ENCODE results near the gene TRIP11.

TRIP11 gene

GRCh38 chr14:91955168-91955567, 84.7 kb downstream of the TRIP11 start:
- DNase-seq (ENCODE audit: low read depth): no peak

GRCh38 chr14:91953170-91953985, 86.5 kb downstream of the TRIP11 start:
- no peak for DNase-seq (ENCODE audit: low read depth)

GRCh38 chr14:91947475-91948184, 92.2 kb downstream of the TRIP11 start, which contains the start of gene FBLN5:
TSS of gene FBLN5 (minus strand) at chr14:91947694. CDS start at chr14:91947229, 465 bp downstream.
- DNase-seq (ENCODE audit: low read depth): peak; percentile 88

GRCh38 chr14:91946622-91947474, 93.0 kb downstream of the TRIP11 start:
- DNase-seq (ENCODE audit: low read depth): no peak

- no peak for DNase-seq (ENCODE audit: low read depth)
Measured at GRCh38 chr14:91945751-91946621, 93.9 kb downstream of the TRIP11 start.

GRCh38 chr14:91942946-91943345, 96.9 kb downstream of the TRIP11 start:
- no peak for DNase-seq (ENCODE audit: low read depth)

GRCh38 chr14:91942128-91942527, 97.7 kb downstream of the TRIP11 start:
- no peak for DNase-seq (ENCODE audit: low read depth)

- DNase-seq (ENCODE audit: low read depth): no peak
Measured at GRCh38 chr14:91940209-91940608, 99.7 kb downstream of the TRIP11 start.

- DNase-seq (ENCODE audit: low read depth): no peak
Measured at GRCh38 chr14:91935586-91935985, 104.3 kb downstream of the TRIP11 start.

- no peak for DNase-seq (ENCODE audit: low read depth)
Measured at GRCh38 chr14:91934554-91935285, 105.1 kb downstream of the TRIP11 start.

- DNase-seq (ENCODE audit: low read depth): no peak
Measured at GRCh38 chr14:91931478-91932088, 108.3 kb downstream of the TRIP11 start.

GRCh38 chr14:91929700-91930099, 110.2 kb downstream of the TRIP11 start:
- DNase-seq (ENCODE audit: low read depth): no peak

GRCh38 chr14:91927800-91928199, 112.1 kb downstream of the TRIP11 start:
- DNase-seq (ENCODE audit: low read depth): no peak

GRCh38 chr14:91927191-91927590, 112.7 kb downstream of the TRIP11 start:
- no peak for DNase-seq (ENCODE audit: low read depth)

GRCh38 chr14:91926131-91926890, 113.5 kb downstream of the TRIP11 start:
- DNase-seq (ENCODE audit: low read depth): no peak

GRCh38 chr14:91925727-91926121, 114.1 kb downstream of the TRIP11 start:
- DNase-seq (ENCODE audit: low read depth): no peak

- no peak for DNase-seq (ENCODE audit: low read depth)
Measured at GRCh38 chr14:91925001-91925726, 114.7 kb downstream of the TRIP11 start.

- no peak for DNase-seq (ENCODE audit: low read depth)
Measured at GRCh38 chr14:91920526-91920925, 119.3 kb downstream of the TRIP11 start.

- DNase-seq (ENCODE audit: low read depth): peak; percentile 53
Measured at GRCh38 chr14:91919814-91920213, 120.0 kb downstream of the TRIP11 start.

Measured in GM04503 (cell line).